ENCODE measurements around the gene PPP1R37.

PPP1R37 gene

DNA sequence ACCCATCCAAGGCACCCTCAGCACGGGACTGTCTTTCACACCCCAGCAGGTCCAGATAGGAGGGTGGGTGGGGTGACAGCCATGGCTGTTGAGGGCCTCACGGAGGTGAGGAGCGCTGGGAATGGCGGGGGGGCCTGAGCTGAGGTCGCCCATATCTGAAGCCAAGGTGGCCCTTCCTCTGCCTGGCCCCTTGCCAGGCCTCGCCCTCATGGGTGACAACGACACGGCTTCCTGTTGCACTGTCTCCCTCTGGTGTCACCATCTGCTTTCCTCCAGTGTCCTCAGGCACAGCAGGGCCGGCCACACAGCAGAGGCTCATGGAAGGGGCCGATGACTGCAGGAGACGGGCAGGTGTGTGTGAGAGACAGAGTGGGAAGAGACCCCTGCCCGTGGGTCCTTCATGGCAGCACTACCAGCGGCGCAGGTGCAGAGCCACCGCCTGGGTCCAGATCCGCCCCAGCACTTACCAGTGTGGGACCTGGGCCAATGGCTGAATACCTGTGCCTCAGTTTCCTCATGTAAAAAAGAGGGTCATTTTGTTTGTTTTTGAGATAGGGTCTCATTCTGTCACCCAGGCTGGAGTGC lies 75.9 kb downstream of the PPP1R37 start:
- TF ChIP-seq, protein P1, sequence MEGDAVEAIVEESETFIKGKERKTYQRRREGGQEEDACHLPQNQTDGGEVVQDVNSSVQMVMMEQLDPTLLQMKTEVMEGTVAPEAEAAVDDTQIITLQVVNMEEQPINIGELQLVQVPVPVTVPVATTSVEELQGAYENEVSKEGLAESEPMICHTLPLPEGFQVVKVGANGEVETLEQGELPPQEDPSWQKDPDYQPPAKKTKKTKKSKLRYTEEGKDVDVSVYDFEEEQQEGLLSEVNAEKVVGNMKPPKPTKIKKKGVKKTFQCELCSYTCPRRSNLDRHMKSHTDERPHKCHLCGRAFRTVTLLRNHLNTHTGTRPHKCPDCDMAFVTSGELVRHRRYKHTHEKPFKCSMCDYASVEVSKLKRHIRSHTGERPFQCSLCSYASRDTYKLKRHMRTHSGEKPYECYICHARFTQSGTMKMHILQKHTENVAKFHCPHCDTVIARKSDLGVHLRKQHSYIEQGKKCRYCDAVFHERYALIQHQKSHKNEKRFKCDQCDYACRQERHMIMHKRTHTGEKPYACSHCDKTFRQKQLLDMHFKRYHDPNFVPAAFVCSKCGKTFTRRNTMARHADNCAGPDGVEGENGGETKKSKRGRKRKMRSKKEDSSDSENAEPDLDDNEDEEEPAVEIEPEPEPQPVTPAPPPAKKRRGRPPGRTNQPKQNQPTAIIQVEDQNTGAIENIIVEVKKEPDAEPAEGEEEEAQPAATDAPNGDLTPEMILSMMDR (conservative IDR thresholded peaks at IDR 0.05; ENCODE audit: low read depth, low read length): no peak
- Histone ChIP-seq H3K4me3 (IDR thresholded peaks at IDR 0.05; ENCODE audit: insufficient read depth, low read depth, low read length) (no peak overlapping the region), H3K9ac (no peak overlapping the region), H4K20me1 (ENCODE audit: insufficient read depth) (no peaks in the 10 kb centered on the region), H3K36me3 (ENCODE audit: insufficient read depth) (no peaks in the 10 kb centered on the region), H3K27ac (no peak overlapping the region), H3K4me2 (no peak overlapping the region), H3K4me1 (ENCODE audit: low read depth, poor library complexity, severe bottlenecking) (peaks cover 13% of the 10 kb centered on the region), H3K27me3 (ENCODE audit: insufficient read depth, low read depth) (no peaks in the 10 kb centered on the region), H2AFZ (ENCODE audit: low read depth) (no peak overlapping the region), H3K79me2 (ENCODE audit: insufficient read depth, low read depth) (no peaks in the 10 kb centered on the region)

DNA sequence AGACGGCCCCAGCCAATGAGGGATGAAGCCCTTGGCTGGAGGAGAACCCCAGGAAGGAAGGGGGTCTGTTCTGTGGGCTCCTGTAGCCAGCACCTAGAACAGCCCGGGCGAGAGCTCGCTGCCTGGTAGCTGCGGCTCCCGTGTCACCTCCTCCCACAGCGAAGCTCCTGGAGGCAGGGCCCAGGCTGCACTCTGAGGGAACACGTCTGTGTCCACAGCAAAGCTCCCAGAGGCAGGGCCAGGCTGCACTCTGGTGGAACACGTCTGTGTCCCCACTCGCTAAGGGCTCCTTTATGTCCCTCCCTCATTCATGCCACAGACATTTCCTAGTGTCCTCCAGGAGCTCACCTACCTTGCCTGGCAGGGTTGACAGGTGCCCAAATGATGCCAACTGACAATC lies 76.6 kb downstream of the PPP1R37 start:
- peaks cover 12% of the 10 kb centered on the region for H3K4me1 ChIP-seq (ENCODE audit: low read depth, poor library complexity, severe bottlenecking)
- H3K4me2 ChIP-seq: no peak overlapping the region
- TF ChIP-seq, protein P1 (conservative IDR thresholded peaks at IDR 0.05; ENCODE audit: low read depth, low read length): no peak
- H3K27ac ChIP-seq: no peak overlapping the region
- no peaks in the 10 kb centered on the region for H3K36me3 ChIP-seq (ENCODE audit: insufficient read depth)
- H4K20me1 ChIP-seq (ENCODE audit: insufficient read depth): no peaks in the 10 kb centered on the region
- H3K79me2 ChIP-seq (ENCODE audit: insufficient read depth, low read depth): no peaks in the 10 kb centered on the region
- H2AFZ ChIP-seq (ENCODE audit: low read depth): no peak overlapping the region
- H3K9ac ChIP-seq: no peak overlapping the region
- H3K27me3 ChIP-seq (ENCODE audit: insufficient read depth, low read depth): no peaks in the 10 kb centered on the region
- H3K4me3 ChIP-seq (IDR thresholded peaks at IDR 0.05; ENCODE audit: insufficient read depth, low read depth, low read length): no peak overlapping the region

DNA sequence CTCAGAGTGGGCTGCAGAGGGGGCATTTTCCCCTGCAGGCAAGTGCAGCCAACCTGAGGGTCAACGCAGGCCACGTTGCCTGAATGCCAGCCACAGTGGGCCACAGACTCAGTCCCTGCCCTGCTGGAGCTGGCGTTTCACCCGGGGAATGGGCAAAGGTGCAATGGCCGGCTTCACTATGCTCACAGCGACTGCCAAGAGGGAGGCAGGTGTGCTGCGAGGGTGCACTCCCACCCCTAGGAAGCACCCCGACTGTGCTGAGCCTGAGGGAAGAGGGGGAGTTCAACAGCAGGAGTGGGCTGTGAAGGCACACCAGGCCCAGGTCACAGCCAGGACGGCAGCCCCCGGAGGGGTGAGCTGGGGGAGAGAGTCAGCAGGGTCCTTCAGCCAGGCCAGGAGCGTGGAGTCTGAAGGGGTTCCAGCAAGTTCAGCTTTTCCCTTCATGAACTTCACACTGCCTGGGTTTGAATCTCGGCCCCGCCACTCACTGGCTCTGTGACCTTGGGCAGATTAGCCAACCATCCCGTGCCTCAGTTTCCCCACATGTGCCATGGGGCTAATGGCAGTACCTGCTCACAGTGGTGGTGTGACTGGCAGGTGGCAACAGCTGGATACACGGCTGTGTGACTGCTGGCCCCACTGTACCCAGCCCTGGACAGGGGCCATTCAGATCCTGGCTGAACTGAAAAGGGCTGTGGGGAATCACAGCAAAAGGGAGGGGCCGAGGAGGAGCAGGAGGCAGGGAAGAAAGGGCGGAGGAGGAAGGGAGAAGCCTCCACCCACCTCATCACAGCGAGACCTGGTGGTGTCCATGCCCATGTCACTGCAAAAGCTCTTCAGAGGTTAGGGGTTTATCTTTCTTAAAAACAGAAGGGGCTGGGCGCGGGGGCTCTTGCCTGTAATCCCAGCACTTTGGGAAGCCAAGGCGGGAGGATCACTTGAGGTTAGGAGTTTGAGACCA lies 77.4 kb downstream of the PPP1R37 start:
- peaks cover 9% of the 10 kb centered on the region for H3K4me1 ChIP-seq (ENCODE audit: low read depth, poor library complexity, severe bottlenecking)
- no peaks in the 10 kb centered on the region for H3K27me3 ChIP-seq (ENCODE audit: insufficient read depth, low read depth)
- no peak overlapping the region for H2AFZ ChIP-seq (ENCODE audit: low read depth)
- H3K27ac ChIP-seq: no peak overlapping the region
- no peaks in the 10 kb centered on the region for H4K20me1 ChIP-seq (ENCODE audit: insufficient read depth)
- H3K4me2 ChIP-seq: no peak overlapping the region
- H3K4me3 ChIP-seq (IDR thresholded peaks at IDR 0.05; ENCODE audit: insufficient read depth, low read depth, low read length): no peak overlapping the region
- TF ChIP-seq, protein P1 (conservative IDR thresholded peaks at IDR 0.05; ENCODE audit: low read depth, low read length): no peak
- H3K9ac ChIP-seq: no peak overlapping the region
- H3K36me3 ChIP-seq (ENCODE audit: insufficient read depth): no peaks in the 10 kb centered on the region
- no peaks in the 10 kb centered on the region for H3K79me2 ChIP-seq (ENCODE audit: insufficient read depth, low read depth)

DNA sequence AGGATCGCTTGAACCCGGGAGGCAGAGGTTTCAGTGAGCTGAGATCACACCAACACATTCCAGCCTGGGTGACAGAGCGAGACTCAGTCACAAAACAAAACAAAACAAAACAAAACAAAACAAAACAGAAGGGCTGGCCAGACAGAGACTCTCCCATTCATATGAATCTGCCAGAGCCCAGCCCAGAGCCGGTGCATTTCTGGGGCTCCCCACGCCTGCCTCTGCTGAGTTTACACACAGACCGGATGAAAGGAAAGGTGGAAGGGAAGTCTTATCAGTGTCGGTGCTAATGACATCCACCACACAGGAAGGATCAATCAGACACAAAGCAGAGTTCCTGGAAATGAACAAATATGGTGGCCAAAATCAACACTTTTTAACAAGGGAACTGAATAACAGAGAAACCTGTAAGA lies 78.2 kb downstream of the PPP1R37 start:
- Histone ChIP-seq H3K4me3 (IDR thresholded peaks at IDR 0.05; ENCODE audit: insufficient read depth, low read depth, low read length) (no peak overlapping the region), H4K20me1 (ENCODE audit: insufficient read depth) (no peaks in the 10 kb centered on the region), H3K79me2 (ENCODE audit: insufficient read depth, low read depth) (0 out of 2 replicates have a peak, but pooled peaks cover 3% of the 10 kb centered on the region), H3K27ac (no peak overlapping the region), H3K27me3 (ENCODE audit: insufficient read depth, low read depth) (no peaks in the 10 kb centered on the region), H3K4me2 (no peak overlapping the region), H2AFZ (ENCODE audit: low read depth) (no peak overlapping the region), H3K36me3 (ENCODE audit: insufficient read depth) (no peaks in the 10 kb centered on the region), H3K9ac (no peak overlapping the region), H3K4me1 (ENCODE audit: low read depth, poor library complexity, severe bottlenecking) (peaks cover 9% of the 10 kb centered on the region)
- TF ChIP-seq, protein P1 (conservative IDR thresholded peaks at IDR 0.05; ENCODE audit: low read depth, low read length): no peak

All from KMS-11 (cell line).